ENCODE data around the gene NACA. TPM values are rescaled to one million over a fixed set of nuclear protein-coding genes. Genes with fewer than 3 reads are reported as not detected.

NACA gene
- total and polyA plus RNA-seq, 2 experiments from 2014 or later: 891 to 916 TPM

GRCh38 chr12:56695327-56696101 is 29.6 kb downstream of the NACA start:
- no peaks in the 10 kb centered on the region for H3K9me3 ChIP-seq (ENCODE audit: low read depth)
- TF ChIP-seq CTCF (IDR thresholded peaks at IDR 0.05; ENCODE audit: low read depth, low read length): no peak
- no peak overlapping the region for H3K4me3 ChIP-seq
- no peak for DNase-seq (ENCODE audit: low read depth in 1 of 2, low spot score in 1 of 2)
- no peaks in the 10 kb centered on the region for H3K27me3 ChIP-seq
- peaks cover 11% of the 10 kb centered on the region for H3K4me1 ChIP-seq (ENCODE audit: low read depth)
- H3K36me3 ChIP-seq: no peaks in the 10 kb centered on the region
- peak overlapping the region; percentile 31 for H3K27ac ChIP-seq

GRCh38 chr12:56694161-56694560 is 30.9 kb downstream of the NACA start:
- Histone ChIP-seq H3K27me3 (no peaks in the 10 kb centered on the region), H3K4me1 (ENCODE audit: low read depth) (peaks cover 11% of the 10 kb centered on the region), H3K27ac (no peak overlapping the region), H3K36me3 (no peaks in the 10 kb centered on the region), H3K4me3 (no peak overlapping the region), H3K9me3 (ENCODE audit: low read depth) (no peaks in the 10 kb centered on the region)
- no peak for DNase-seq (ENCODE audit: low read depth in 1 of 2, low spot score in 1 of 2)
- no peak for TF ChIP-seq CTCF (IDR thresholded peaks at IDR 0.05; ENCODE audit: low read depth, low read length)

- Histone ChIP-seq H3K27ac (peak overlapping the region; percentile 96), H3K4me1 (ENCODE audit: low read depth) (peaks cover 16% of the 10 kb centered on the region), H3K9me3 (ENCODE audit: low read depth) (no peaks in the 10 kb centered on the region), H3K27me3 (no peaks in the 10 kb centered on the region), H3K4me3 (peak overlapping the region; percentile 37), H3K36me3 (no peaks in the 10 kb centered on the region)
- TF ChIP-seq CTCF (IDR thresholded peaks at IDR 0.05; ENCODE audit: low read depth, low read length): no peak
- no peak for DNase-seq (ENCODE audit: low read depth in 1 of 2, low spot score in 1 of 2)
These were observed 36.3 kb downstream of the NACA start for GRCh38 chr12:56688846-56689109.

DNA sequence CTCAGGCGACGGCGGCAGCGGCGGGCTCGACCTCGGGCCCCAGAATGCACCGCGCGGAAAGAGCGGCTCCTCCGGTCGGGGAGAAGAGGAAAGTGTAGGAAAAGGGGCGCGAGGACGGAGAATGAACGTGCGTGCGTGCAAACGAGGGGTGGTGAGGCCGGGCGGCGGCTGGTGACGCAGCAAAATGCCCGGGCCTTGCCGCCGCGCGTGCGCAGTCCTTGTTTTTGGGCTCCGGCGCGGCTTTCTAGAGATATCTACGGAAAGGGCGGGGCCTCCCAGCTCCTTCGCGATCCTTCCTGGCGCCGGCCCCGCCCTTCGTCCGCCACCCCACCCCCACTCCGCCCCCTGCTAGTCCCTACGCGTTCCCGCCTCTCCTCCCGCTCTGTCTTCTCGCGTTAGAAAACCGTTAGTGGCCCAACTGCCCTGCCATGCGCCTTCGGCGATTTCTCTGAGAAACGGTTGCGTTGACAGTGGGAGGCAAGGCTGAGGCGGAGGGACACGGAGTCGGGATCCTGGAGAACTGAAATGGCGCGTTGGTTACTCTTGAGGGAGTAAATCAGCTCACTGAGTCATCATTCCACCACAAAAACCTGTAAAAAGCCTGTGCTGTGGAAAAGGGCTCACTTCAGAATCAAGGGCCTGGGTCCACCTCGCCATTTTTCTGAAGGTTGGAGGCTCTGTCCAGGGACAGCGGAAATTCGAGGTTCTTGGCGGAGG is 36.8 kb downstream of the NACA start, which contains the start of gene PTGES3:
Gene PTGES3, minus strand, starts transcription at position 156 of the 717 bp plus-strand sequence. CDS start 285 bp downstream, outside the sequence.
- H3K27ac ChIP-seq: peak within 1 kb of the TSS; percentile 96
- peak within 1 kb of the TSS; percentile 81 for H3K4me3 ChIP-seq
- DNase-seq (ENCODE audit: low read depth in 1 of 2, low spot score in 1 of 2): peak; percentile 99
- no peak for TF ChIP-seq CTCF (IDR thresholded peaks at IDR 0.05; ENCODE audit: low read depth, low read length)
- H3K36me3 ChIP-seq: no peaks in the 10 kb centered on the region
- no peaks in the 10 kb centered on the region for H3K27me3 ChIP-seq
- no peaks in the 10 kb centered on the region for H3K9me3 ChIP-seq (ENCODE audit: low read depth)
- peaks cover 16% of the 10 kb centered on the region for H3K4me1 ChIP-seq (ENCODE audit: low read depth)

DNA sequence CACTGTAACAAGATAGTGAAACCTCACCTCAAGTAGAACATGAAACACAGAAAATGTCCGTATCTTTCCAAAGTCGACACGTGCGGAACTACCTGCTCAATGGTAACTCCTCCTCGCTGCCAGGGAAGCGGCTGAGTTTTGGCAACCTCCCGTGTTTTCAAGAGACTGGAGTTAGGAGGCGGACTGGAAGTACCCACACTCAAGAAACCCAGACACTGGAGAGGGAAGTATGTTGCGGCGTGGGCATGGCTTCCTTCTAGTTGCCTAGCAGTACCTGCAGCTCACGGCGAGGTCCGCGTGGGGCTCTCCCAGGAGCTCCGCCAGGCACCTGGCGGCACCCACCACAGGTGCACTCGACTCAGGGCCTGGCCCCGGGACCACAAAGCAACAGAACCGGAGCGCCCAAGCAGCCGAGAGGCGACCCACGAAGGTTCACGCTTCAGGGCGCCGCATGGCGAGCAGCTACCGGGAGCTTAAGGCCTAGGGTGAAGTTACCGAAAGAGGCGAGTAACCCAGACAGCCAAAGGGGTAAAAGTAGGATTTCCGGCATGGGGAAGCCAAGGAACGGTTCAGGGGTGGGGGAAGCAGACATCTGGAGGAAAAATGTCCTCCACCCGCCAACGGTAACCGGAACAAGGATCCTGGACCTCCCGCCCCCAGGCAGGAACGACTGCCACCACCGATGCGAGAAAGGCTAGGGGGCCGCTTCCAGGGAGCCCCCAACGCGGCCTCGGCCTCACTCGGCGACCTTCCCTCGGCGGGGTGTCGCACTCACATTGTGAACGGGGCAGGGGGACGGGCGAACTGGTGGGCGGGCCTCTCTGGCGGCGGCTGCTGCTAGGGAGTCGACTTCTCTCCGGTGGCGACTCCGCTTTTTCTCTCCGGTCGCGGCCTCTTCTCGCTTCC is 37.6 kb downstream of the NACA start:
- peak overlapping the region; percentile 81 for H3K4me3 ChIP-seq
- DNase-seq (ENCODE audit: low read depth in 1 of 2, low spot score in 1 of 2): peak; percentile 42 to 46
- H3K4me1 ChIP-seq (ENCODE audit: low read depth): peaks cover 16% of the 10 kb centered on the region
- no peaks in the 10 kb centered on the region for H3K27me3 ChIP-seq
- H3K27ac ChIP-seq: peak overlapping the region; percentile 96
- no peaks in the 10 kb centered on the region for H3K9me3 ChIP-seq (ENCODE audit: low read depth)
- H3K36me3 ChIP-seq: no peaks in the 10 kb centered on the region
- TF ChIP-seq CTCF (IDR thresholded peaks at IDR 0.05; ENCODE audit: low read depth, low read length): no peak

Measured in cardiac muscle cell (in vitro differentiated cells and primary cell).